GM21619 (cell line): Measurements from ENCODE around the gene PPP6R1.

ENCODE experiments used
- ATAC-seq: cut with Tn5 transposase; IDR thresholded peaks from one replicate; pipeline ENCODE4 v1.9.1; 2021; ENCODE audit not compliant: unreplicated experiment

PPP6R1 gene

GRCh38 chr19:55283548-55284377, 24.9 kb upstream of the PPP6R1 start, which contains the start of gene BRSK1:
Gene BRSK1 (plus strand): TSS chr19:55283997. CDS start chr19:55284443, 446 bp downstream.
- ATAC-seq = no peak

GRCh38 chr19:55279770-55280643, 21.2 kb upstream of the PPP6R1 start, which contains the start of gene HSPBP1:
Gene HSPBP1 (minus strand): TSS chr19:55280110. CDS start chr19:55279608, 502 bp downstream.
- ATAC-seq = peak; percentile 51

- no peak for ATAC-seq
Observed at GRCh38 chr19:55279340-55279739, 20.5 kb upstream of the PPP6R1 start.

- ATAC-seq = no peak
Observed at GRCh38 chr19:55278391-55279135, 19.7 kb upstream of the PPP6R1 start.

GRCh38 chr19:55277494-55277893, 18.7 kb upstream of the PPP6R1 start:
- ATAC-seq = no peak

- ATAC-seq = peak; percentile 2
Observed at GRCh38 chr19:55276720-55277430, 18.1 kb upstream of the PPP6R1 start.

GRCh38 chr19:55275851-55276719, 17.3 kb upstream of the PPP6R1 start:
- ATAC-seq = peak; percentile 58

GRCh38 chr19:55273978-55274707, 15.3 kb upstream of the PPP6R1 start:
- no peak for ATAC-seq

GRCh38 chr19:55272142-55272541, 13.3 kb upstream of the PPP6R1 start:
- no peak for ATAC-seq

GRCh38 chr19:55270172-55270942, 11.5 kb upstream of the PPP6R1 start:
- ATAC-seq = no peak

- ATAC-seq = no peak
Observed at GRCh38 chr19:55269299-55269698, 10.5 kb upstream of the PPP6R1 start.

- no peak for ATAC-seq
Observed at GRCh38 chr19:55266840-55267239, 8.0 kb upstream of the PPP6R1 start.

- no peak for ATAC-seq
Observed at GRCh38 chr19:55266404-55266803, 7.6 kb upstream of the PPP6R1 start.

- ATAC-seq = no peak
Observed at GRCh38 chr19:55265723-55266386, 7.0 kb upstream of the PPP6R1 start.

- ATAC-seq = no peak
Observed at GRCh38 chr19:55265173-55265572, 6.4 kb upstream of the PPP6R1 start.

GRCh38 chr19:55264531-55264930, 5.7 kb upstream of the PPP6R1 start:
- ATAC-seq = no peak

- ATAC-seq = no peak
Observed at GRCh38 chr19:55262359-55262758, 3.5 kb upstream of the PPP6R1 start.
